ENCODE measurements around the gene FUT3.
"Not testable (repeated sequence)": the region's sequence is repeated elsewhere in the genome, so short reads cannot be mapped to it uniquely, and the experiment has no call there.

Gene FUT3

DNA sequence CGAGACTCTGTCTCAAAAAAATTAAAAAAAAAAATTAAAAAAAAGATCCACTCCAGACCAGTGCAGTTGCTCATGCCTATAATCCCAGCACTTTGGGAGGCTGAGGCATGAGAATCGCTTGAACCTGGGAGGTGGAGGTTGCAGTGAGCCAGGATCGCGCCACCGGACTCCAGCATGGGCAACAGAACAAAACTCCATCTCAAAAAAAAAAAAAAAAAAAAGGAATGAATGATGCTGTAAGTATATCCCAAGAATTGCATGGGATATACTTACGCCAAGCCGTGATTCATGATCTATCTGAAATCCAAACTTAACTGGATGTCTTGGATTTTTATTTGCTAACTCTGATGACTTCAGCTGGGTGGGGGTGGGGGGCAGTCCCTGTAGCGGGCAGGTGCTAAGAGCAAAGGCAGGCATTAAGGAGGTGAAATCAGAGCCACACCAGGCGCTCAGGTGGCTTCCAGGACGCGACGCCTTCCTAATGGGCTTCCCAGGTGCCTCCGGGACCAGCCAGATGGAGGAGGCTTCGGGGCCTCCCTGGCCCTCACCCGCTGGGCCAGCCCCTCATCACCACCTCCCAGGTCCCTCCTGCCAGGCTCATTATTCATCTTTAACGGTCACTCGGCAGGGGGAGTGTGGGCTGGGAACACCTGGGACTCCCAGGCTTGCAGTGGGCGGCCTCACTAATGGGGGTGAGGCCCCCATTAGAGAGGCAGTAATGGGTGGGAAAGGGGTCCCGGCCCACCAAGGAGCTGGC, 30.5 kb upstream of the FUT3 start:
- DNase-seq: no peak

DNA sequence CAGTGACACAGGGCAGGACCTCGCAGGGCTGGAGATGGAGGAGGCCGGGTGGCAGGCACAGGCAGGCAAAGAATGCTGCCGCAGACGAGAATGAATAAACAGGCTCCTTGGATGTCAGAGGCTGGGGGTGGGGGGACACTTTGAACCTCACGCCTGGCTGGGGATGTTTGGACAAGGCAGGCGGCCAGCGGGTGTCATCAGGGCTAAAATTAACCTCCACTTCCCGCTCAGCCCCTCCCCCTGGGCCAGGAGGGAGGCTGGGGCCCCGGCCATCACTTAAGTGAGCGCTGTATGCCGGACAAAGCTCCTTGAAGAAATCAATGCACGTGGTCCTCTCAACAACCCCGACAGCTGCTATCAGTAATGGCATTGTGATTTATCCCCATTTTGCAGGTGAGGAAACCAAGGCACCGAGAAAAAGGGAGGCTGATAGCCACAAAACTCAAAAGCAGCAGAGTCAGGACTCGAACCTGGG, 29.4 kb upstream of the FUT3 start:
- no peak for DNase-seq

DNA sequence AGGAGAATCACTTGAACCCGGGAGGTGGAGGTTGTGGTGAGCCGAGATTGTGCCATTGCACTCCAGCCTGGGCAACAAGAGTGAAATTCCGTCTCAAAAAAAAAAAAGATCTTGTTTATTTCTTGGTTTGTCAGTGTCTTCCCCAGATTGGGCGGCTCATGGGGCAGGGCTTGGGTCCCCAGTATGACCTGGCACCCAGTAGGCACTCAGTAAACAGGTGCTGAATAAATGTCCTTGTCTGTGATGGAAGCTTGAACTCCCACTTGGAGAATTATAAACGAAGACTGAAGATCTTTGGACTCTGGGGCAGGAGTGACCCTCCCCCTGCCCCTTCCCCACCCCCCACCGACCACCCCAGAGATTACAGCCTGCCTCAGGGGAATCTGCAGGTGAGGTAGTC, 28.9 kb upstream of the FUT3 start:
- no peak for DNase-seq

DNA sequence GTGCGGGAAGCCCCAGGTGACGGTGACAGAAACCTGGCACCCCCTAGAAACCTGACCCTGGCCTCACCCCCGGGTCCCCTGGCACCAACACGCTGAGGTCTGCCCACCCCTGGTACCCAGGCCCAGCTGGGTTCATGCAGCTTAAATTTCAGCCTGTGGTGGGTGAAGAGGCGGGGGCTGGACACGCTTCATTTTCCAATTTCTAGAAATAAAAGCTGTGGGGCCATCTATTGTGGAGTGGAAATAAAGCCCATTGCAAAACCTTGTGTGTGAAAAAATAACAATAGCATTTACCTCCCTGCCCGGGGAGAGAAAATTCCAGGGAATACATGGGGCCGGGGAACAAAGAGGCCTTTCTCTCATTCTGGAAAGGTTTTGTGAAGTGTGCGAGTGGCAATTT, 26.6 kb upstream of the FUT3 start:
- no peak for DNase-seq

DNA sequence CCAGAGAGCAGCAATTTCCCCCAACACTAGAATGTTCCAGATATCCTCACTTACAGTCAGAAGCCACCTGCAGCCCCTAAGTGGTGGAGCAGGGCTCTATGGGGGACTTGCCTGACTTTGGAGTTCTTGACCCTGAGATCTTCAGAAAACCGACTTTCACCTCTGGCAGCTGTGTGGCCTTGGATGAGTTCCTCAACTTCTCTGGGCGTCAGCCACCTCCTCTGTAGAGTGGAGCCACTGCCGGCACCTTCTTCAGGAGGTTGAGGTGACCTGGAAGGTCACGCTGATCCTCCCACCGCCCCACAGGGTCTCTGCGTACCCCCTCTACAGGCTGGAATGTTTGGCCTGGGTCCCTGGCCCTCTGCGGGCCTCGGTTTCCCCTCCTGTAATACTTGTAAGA, 26.2 kb upstream of the FUT3 start:
- no peak for DNase-seq

DNA sequence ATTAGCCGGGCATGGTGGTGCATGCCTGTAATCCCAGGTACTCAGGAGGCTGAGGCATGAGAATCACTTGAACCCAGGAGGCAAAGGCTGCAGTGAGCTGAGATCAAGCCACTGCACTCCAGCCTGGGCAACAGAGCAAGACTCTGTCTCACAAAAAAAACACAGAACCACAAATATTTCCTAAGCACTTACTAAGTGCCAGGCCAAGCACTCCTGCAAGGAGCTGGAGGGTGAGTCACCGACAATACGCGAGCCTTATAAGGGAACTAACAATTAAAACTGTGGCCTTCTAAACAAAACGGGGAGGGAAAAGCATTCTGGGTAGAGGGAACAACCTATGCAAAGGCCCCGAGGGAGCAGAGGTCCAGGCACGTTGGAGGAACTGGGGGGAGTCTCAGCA, 23.2 kb upstream of the FUT3 start:
- DNase-seq: not testable (repeated sequence)

DNA sequence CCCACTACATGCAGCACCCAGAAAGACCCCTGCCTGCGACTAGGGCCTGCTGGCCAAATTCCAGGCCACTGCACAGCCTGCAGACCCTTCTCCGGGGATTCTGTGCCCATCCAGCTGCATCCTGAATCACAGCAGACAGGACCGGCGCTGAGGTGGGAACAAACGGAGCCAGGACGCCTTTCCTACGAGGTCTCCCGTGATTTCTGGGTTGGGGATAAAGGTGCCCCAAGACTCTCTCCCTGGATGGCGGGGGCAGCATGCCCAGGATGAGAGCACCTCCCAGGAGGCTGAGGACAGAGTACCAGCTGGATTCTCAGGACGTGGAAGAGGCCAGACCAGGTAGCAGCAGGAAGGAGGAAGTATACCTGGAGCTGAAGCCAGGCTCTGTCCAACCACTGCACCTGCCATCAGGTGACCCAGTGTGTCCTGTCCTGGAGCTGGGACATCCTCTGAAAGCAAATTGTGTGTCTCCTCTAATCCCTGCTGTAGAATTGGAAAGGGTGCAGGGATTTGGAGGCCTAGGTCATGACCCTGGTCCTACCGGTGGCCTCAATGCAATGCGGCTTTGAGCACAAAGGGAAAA, 22.5 kb upstream of the FUT3 start:
- no peak for DNase-seq

DNA sequence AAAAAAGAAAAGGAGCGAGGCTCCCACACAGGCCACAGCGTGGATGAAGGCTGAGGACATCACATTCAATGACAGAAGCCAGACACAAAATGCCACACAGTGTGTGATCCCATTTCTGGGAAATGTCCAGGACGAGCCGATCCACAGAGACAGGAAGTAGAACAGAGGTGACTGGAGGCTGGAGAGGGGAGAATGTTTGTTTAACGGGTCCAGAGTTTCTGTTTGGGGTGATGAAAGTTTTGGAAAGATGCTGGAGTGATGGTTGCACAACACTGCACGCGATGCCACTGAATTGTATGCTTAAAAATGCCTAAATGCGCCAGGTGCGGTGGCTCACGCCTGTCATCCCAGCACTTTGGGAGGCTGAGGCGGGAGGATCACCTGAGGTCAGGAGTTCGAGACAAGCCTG, 19.7 kb upstream of the FUT3 start:
- DNase-seq: no peak

DNA sequence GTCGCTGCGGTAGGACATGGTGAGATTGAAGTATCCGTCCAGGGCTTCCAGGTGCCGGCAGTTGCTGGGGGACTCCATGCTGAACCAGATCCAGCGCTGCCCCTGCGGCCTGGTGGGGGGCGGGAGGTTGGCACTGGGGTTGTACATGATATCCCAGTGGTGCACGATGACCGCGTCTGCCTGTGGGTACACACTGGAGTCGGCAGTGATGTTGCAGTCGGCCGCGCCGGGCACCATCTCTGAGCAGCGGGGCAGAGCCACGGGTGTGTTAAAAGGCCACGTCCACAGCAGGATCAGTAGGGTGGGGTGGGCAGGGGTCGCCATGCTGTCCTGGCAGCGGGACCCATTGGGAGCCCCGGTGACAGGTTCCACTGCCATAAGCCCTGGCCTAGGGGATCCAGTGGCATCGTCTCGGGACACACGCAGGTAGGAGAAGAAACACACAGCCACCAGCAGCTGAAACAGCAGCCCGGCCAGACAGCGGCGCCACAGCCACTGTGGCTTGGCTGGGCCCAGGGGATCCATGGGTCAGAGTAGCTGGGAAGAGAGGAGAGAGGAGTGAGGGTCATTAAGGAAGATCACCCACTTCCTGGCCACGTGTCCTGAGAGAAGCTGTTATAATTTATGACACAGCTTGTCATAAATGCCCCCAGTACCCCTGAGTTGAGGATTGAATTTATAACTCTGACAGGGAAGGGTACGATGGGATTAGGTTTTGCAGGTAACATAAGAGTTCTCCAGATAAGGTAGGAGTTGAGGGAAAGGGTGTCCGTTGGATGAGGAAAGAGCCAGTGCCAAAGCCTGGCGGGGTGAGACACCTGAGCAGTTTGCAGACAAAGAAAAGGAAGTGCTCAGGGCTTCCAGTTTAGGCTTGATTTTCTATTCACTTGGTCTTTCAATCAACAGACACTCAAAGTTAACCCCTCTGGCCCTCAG, 16.2 kb upstream of the FUT3 start:
- DNase-seq: no peak

DNA sequence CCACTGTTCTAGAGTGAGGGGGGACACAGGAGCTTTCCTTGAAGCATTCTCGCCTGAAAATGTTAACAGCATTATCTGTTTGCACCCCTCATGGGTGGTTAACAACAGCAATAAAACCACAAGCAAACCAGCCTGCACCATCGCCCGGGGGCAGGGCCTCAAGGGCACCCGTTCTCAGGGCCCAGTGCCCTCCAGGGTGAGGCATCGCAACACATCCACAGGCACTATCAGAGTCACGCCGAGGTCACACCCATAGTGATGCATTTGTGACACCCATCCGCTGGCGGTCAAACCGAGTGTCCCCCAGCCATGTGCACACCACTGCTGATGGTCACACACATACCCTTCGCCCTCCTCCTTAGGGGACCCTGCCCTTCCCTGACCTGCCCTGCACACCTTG, 14.5 kb upstream of the FUT3 start:
- no peak for DNase-seq

DNA sequence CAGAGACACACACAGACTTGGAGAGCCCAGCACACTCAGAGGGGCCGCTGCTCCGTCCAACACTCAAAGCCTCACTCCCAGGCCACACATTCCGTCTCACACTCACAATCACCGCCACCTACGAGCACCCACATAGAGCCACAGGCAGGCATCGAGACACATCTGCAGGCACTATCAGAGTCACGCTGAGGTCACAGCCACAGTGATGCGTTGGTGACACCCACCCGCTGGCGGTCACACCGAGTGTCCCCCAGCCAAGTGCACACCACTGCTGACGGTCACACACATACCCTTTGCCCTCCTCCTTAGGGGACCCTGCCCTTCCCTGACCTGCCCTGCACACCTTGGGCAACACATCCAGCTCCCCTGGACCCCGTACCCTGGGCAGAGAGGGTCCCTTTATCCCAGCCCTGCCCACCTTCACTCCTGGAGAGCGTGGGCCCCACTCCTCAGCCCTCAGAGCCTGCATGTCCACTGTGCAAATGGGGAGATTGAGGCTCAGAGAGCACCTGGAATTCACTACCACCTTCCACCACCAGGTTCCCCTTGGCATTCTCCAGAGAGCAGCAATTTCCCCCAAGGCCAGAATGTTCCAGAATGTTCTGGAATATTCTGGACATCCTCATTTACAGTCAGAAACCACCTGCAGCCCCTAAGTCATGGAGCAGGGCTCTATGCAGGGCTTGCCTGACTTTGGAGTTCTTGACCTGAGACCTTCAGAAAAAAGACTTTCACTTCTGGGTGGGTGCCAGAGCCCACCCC, 13.7 kb upstream of the FUT3 start:
- no peak for DNase-seq

DNA sequence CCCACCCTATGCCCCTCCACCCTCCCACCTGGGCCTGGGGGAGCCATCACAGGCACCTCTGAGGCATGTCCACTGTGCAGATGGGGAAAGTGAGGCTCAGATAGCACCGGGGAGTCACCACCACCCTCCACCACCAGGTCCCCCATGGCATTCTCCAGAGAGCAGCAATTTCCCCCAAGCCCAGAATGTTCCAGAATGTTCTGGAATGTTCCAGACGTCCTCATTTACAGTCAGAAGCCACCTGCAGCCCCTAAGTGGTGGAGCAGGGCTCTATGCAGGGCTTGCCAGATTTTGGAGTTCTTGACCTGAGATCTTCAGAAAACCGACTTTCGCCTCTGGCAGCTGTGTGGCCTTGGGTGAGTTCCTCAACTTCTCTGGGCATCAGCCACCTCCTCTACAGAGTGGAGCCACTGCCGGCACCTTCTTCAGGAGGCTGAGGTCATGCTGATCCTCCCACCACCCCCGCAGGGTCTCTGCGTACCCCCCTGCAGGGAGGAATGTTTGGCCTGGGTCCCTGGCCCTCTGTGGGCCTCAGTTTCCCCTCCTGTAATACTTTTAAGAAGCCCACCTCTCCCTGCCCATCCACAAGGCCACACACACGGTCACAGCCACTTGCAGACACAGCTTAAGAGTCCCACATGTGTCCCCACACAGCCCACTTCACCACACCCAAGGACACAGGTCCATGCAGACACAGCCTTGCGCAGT, 12.9 kb upstream of the FUT3 start:
- DNase-seq: no peak

DNA sequence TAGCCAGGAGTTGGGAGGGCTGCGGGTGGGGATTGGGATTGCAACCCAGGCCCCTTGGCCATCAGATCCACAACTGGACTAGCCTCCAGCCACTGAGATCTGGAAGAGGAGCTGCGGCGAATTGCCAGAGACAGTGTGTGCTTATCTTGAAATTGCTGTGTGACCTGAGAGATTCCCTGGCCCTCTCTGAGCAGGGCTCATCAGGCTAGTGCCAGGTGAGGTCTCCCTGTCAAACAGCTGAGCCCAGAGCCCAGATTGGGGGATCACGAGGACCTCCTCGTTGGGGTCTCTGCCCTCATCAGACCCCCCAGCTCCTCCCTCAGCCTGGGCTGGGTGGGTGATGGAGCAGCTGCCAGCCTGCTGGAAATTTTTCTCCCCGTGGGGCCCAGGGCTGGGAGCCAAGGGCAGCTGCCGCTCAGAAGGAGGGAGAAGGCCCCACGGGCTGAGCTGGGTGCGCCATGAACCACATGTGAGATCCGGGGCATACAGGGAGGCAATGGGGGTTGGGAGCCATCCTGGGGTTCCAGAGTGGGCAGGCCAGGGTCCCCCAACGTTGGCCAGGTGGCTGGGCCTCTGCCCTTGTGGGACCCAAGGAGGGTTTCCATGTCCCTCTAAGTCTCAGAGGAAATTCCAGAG, 11.9 kb upstream of the FUT3 start:
- DNase-seq: no peak

DNA sequence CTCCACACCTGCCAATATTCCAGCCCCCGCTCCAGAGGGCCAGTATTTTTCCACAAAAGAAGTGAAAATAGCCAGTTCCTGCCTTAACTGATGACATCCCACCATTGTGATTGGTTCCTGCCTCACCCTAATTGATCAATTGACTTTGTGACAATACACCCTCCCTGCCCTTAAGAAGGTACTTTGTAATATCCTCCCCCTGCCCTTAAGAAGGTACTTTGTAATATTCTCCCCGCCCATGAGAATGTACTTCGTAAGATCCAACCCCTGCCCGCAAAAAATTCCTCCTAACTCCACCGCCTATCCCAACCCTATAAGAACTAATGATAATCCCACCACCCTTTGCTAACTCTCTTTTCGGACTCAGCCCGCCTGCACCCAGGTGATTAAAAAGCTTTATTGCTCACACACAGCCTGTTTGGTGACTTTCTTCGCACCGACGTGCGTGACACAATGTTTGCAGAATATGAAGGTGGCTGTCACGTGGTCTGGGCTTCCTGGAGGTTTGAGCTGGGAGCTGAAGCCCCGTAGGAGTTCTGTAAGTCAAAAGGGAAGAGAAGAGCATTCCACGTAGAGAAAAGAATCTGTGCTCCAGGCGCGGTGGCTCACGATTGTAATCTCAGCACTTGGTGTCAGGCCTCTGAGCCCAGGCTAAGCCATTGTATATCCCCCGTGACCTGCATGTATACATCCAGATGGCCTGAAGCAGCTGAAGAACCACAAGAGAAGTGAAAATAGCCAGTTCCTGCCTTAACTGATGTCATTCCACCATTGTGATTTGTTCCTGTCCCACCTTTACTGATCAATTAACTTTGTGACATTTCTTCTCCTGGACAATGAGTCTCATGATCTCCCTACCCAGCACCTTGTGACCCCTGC, 6.2 kb upstream of the FUT3 start:
- no peak for DNase-seq

DNA sequence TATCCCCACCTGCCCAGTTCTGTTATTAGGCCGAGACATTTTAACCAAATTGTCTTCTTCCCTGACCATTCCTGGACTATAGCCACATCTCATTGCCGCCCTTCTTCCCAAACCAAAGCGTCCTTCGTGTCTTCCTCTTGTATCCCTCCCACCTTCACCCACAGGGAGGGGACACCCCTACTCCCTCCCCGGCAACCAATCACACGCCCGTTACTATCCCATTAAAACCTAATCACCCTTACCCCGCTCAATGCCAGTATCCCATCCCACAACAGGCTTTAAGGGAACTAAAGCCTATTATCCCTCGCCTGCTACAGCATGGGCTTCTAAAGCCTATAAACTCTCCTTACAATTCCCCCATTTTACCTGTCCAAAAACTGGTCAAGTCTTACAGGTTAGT, 3.9 kb upstream of the FUT3 start:
- DNase-seq: not testable (repeated sequence)

DNA sequence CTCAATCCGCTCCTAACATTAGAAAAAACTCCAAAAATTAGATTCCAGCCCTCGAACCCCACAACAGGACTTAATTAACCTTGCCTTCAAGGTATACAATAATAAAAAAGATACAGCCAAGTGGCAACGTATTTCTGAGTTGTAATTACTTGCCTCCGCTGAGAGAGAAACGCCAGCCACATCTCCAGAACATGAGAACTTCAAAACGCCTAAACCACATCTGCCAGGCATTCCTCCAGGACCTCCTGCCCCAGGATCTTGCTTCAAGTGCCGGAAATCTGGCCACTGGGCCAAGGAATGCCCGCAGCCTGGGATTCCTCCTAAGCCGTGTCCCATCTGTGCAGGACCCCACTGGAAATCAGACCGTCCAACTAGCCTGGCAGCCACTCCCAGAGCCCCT, 2.9 kb upstream of the FUT3 start:
- DNase-seq: not testable (repeated sequence)

DNA sequence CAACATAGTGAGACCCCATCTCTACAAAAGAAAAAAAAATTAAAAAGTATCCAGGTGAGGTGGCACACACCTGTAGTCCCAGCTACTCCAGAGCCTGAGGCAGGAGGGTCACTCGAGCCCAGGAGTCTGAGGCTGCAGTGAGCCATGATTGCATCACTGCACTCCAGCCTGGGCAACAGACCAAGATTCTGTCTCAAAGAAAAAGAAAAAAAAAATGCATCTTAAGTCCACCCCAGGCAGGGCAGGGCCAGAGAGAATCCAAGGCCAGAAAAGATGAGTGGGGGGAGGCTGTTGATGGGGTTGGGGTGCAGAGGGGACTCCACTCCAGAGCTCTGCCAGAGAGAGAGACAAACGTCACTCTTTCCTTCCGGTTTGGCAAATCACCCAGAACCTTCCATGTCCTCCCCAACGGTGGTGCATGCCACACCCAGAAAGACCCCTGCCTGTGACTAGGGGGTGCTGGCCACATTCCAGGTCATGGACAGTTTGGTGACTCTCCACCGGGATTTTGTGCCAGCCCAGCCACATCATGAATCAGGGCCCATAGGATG, 431 bp downstream of the FUT3 start:
- peak; percentile 19 for DNase-seq

DNA sequence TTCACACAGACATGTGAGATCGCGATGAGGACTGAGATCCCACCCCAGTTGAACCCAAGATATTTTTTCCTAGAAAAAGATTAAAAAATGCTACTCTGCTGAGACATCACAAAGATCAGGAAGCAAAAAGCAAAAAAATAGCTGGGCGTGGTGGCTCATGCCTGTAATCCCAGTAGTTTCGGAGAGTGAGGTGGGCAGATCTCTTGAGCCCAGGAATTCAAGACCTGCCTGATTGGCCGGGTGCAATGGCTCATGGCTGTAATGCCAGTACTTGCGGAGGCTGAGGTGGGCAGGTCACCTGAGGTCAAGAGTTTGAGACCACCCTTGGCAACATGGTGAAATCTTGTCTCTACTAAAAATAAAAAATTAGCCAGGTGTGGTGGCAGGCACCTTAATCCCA, 1.1 kb downstream of the FUT3 start:
- DNase-seq: no peak

DNA sequence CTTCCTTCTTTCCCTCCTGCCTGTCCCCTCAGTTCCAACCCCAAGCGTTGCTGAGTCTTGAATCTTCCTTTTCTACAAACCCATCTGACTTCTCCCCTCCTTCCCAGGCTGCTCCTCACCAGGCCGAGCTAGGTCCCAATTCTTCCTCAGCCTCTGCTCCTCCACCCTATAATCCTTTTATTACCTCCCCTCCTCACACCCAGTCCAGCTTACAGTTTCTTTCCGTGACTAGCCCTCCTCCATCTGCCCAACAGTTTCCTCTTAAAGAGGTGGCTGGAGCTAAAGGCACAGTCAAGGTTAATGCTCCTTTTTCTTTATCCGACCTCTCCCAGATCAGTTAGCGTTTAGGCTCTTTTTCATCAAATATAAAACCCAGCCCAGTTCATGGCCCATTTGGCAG, 2.6 kb downstream of the FUT3 start:
- not testable (repeated sequence) for DNase-seq

DNA sequence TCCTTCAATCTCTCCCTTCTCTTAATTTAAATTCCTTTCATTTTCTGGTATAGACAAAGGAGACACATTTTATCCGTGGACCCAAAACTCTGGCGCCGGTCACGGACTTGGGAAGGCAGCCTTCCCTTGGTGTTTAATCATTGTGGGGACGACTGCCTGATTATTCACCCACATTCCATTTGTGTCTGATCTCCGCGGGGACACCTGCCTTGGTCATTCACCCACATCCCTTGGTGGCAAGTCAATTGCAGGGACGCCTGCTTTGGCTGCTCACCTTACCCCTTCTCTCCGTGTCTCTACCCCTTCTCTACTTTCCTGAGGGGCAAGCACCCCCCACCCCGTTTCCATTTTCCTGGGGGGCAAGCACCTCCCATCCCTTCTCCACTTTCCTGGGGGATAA, 3.4 kb downstream of the FUT3 start:
- not testable (repeated sequence) for DNase-seq
